KOPT-K1 (cell line): ENCODE data around the gene TSC1.

Source experiments
- H3K27ac ChIP-seq: fragments of 200-600 bp; sonication (generic); 2 replicates; pipeline ENCODE4 v1.5.1; 2016; ENCODE audit warnings: antibody characterized with exemption, mild to moderate bottlenecking, low read depth, low read length; ENCODE audit not compliant: poor library complexity, severe bottlenecking
- H3K36me3 ChIP-seq: fragments of 200-600 bp; sonication (generic); 2 replicates; pipeline ENCODE4 v1.5.1; 2017; ENCODE audit warnings: antibody characterized with exemption, mild to moderate bottlenecking, low read length, moderate library complexity; ENCODE audit not compliant: insufficient read depth
- H3K9me3 ChIP-seq: fragments of 200-600 bp; sonication (generic); 2 replicates; pipeline ENCODE4 v1.5.1; 2017; ENCODE audit warnings: antibody characterized with exemption, low read length, mild to moderate bottlenecking; ENCODE audit not compliant: insufficient read depth, poor library complexity, severe bottlenecking

Gene TSC1

DNA sequence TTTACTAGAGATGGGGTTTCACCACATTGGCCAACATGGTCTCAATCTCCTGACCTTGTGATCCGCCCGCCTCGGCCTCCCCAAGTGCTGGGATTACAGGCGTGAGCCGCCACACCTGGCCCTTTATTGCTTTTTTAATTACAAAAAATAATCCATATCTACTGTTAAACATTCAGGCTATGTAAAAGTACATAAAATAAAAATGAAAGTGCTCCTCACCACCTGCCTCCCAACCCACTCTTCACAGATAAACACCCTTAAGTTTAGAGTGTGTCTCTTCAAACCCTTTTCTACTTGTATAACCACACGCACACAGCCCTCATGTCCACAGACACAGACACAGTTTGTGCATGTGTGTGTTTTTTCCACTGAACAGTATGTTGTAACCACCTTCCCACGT, 16.7 kb downstream of the TSC1 start:
- Histone ChIP-seq H3K27ac (no peak overlapping the region), H3K9me3 (no peaks in the 10 kb centered on the region), H3K36me3 (peaks cover 50% of the 10 kb centered on the region)

DNA sequence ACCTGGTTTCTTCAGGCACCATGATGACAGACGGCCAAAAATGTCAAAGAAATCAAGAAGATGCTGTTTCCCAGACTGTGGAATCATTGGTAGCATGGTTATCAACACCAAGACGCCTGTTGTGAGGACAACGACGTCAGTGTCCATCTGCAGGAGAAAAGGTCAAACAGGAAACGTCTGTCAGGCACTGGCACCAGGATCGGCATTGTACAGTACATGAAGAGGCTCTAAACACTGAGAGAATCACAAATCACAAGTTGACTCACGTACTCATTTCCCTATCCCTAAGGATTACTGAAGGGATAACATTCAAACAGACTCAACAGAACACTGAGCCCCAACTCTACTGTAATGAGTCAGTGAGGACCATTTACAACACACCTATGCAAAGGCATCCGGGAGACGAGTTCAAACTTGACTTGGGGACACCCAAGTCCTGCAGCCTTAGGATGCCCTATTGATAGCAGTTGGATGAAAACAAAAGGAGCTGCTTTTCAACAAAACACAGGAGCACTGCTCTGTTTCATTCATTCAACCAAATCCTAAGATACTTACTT, 21.0 kb downstream of the TSC1 start:
- H3K36me3 ChIP-seq, result peaks cover 81% of the 10 kb centered on the region

DNA sequence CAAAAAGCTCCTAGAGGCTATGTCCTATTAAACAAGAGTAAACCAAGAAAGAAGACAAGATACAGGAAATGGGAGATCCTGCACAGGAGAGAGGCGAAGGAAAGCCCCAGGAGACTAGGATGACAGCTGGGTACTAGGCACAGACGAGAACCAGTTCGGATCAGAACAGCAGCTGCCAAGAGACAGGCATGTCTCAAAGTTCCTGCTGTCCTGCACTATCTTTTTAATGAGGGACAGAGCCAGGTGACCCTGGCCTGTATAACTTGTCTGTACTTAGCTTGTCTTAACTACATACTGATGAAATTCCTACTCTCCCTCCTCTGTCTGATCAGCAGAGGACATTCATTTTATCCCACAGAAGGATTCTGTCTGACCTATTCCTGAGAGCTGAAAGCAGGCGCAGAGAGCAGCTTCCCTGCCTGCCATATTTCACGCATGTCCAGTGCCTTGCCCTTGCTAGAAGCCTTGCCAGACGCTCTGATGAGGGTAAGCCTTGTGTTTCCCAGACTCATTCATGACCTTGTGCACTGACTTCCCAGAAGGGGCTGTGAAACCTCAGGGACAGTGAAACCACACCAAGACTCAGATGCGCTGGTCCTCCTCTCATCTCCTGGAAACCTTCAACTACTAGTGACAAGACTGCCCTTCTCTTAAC, 24.7 kb downstream of the TSC1 start:
- Histone ChIP-seq H3K27ac (no peak overlapping the region), H3K9me3 (no peaks in the 10 kb centered on the region), H3K36me3 (peaks cover 63% of the 10 kb centered on the region)

More for the DNA sequence above, 21.0 kb downstream of the TSC1 start:
- Histone ChIP-seq H3K27ac (no peak overlapping the region), H3K9me3 (no peaks in the 10 kb centered on the region)

DNA sequence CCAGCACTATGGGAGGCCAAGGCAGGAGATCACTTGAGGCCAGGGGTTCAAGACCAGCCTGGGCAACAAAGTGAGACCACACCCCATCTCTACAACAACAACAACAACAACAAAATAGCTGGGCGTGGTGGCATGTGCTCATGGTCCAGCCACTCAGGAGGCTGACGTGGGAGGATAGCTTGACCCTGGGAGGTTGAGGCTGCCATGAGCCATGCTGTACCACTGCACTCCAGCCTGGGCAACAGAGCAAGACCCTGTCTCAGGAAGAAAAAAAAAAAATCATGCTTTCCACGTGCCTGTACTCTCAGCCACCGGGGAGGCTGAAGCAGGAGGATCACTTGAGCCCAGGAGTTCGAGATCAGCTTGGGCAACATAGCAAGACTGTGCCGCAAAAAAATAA, 29.5 kb downstream of the TSC1 start:
- H3K9me3 ChIP-seq, result no peaks in the 10 kb centered on the region
- no peak overlapping the region for H3K27ac ChIP-seq
- H3K36me3 ChIP-seq, result peaks cover 51% of the 10 kb centered on the region

DNA sequence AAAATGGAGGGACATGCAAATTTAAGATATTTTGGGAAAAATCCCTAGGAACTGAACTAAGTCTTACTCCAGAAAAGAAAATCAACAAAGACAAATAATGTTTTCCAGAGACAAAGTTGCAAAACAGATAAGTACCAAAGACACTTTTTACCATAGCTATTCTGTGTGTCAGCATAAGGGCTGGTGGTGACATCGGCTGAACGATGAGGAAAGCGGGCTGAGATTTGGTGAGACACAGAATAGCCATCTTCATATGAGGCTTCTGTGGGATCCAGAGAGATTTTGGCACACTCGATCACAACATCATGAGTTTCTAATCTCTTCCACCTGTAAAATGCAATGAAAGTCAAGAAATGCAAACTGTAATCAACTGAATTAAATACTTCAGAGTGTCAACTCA, 32.3 kb downstream of the TSC1 start:
- Histone ChIP-seq H3K36me3 (peaks cover 42% of the 10 kb centered on the region), H3K27ac (no peak overlapping the region), H3K9me3 (no peaks in the 10 kb centered on the region)

DNA sequence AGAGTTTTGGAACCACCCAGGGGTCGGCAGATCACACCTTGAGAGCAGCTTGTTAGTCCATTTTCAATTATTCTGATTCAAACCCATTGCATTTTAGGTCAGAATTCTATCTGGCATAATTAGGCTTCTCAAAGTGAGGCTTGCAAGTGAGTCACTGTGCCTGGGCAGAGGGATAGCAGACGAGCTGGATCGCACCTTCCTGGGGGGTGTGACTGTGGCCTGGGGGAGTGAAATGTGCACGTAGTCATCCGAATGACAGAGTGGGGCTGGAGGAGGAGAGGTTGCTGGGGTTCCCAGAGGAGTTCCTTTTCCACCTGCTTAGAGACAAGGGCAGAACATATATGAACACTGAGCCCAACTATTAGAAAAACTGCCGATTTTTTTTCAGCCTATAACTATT, 34.0 kb downstream of the TSC1 start:
- peaks cover 44% of the 10 kb centered on the region for H3K36me3 ChIP-seq
- no peaks in the 10 kb centered on the region for H3K9me3 ChIP-seq
- H3K27ac ChIP-seq, result no peak overlapping the region

DNA sequence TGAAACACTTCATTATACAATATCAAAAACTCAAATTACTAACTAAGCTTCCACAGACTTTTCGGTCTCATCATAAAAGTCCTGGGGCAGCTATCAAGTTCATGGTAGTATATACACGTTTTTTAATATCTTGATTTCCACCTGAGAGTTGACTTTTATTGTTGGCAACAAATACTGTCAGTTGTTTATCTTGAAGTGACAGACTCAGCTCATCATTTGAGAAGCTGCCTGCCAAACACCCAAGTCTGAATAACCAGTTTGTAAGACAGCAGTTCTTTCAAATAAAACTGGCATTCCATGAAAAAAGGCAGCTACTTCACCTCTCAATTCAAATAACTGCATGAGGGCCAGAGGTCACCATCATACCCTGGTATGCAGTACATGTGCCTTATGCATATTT, 35.1 kb downstream of the TSC1 start:
- peaks cover 48% of the 10 kb centered on the region for H3K36me3 ChIP-seq
- no peak overlapping the region for H3K27ac ChIP-seq
- no peaks in the 10 kb centered on the region for H3K9me3 ChIP-seq

DNA sequence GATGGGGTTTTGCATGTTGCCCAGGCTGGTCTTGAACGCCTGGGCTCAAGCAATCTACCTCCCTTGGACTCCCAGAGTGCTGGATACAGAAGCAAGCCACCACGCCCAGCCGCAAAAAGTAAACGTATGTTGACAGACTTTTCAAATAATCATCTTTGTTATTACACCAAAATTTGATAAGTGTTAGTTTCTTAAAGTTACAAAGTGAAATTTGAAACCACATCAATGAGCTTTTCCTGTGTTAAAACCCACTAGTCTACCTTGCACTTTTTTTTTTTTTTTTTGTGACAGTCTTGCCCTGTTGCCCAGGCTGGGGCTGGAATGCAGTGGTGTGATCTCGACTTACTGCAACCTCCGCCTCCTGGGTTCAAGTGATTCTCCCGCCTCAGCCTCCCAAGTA, 35.8 kb downstream of the TSC1 start:
- Histone ChIP-seq H3K9me3 (no peaks in the 10 kb centered on the region), H3K27ac (no peak overlapping the region), H3K36me3 (peaks cover 54% of the 10 kb centered on the region)

DNA sequence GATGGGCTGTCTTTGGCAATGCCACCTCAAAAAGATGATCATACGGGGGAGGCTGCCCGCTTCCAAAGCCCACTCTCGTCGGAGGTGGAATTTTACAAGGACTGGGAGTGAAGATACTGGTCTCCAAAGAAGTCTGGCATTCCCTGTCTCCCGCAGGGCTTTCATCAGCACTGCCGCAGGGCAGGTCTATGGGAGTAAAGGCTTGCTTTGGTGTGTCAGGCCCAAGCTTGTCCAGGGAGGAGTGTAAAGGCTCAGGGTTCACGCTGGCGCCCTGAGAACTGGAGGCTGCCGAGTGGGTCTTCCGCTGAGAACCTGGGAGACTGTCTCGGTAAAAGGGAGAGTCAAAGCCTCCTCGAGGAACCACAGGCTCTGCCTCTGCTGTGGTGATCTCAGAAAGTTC, 38.7 kb downstream of the TSC1 start:
- H3K9me3 ChIP-seq, result no peaks in the 10 kb centered on the region
- no peak overlapping the region for H3K27ac ChIP-seq
- peaks cover 46% of the 10 kb centered on the region for H3K36me3 ChIP-seq

DNA sequence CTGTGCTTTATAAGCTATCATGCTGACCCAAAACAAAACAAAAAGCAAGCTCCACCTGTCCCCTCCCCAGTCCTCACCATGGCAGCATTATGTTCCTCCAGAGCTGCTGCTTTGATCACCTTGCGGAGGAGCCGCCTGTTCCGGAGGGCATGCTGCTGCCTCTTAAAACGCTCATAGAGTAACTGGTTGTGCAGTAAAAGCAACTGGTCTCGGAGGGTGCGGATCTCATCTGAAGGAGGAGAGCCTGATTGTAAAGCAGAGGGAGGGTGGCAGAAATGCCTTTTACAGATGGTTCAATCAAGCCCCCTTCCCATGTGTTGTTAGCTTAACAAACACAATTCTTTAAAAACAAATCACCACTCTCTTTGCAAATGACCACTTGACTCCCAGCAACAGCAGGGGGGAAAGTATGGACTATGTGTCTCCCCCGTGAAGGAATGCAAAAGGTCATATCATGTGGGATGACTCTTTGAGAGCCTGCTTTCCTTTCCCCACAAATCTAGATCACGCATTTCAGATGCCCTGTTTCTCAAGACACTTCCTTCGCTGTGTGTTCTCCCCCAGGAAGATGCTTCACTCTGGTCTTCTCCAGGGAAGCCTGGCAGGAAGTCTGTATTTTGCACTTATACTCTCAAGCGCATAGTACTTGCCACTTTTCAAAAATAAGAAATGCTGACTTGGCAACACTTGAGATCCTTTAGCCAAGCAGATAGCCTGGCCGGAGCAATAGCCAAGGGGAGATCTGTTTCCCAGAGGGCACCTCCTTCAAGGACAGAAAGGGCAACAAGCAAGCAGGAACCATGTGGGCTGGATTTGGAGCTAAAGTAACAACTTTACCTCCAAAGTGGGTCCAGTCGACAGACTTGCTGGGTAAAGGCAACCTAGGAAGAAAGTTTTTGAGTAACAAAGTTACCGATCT, 40.6 kb downstream of the TSC1 start:
- H3K36me3 ChIP-seq, result peaks cover 50% of the 10 kb centered on the region
- H3K27ac ChIP-seq, result no peak overlapping the region
- H3K9me3 ChIP-seq, result no peaks in the 10 kb centered on the region

DNA sequence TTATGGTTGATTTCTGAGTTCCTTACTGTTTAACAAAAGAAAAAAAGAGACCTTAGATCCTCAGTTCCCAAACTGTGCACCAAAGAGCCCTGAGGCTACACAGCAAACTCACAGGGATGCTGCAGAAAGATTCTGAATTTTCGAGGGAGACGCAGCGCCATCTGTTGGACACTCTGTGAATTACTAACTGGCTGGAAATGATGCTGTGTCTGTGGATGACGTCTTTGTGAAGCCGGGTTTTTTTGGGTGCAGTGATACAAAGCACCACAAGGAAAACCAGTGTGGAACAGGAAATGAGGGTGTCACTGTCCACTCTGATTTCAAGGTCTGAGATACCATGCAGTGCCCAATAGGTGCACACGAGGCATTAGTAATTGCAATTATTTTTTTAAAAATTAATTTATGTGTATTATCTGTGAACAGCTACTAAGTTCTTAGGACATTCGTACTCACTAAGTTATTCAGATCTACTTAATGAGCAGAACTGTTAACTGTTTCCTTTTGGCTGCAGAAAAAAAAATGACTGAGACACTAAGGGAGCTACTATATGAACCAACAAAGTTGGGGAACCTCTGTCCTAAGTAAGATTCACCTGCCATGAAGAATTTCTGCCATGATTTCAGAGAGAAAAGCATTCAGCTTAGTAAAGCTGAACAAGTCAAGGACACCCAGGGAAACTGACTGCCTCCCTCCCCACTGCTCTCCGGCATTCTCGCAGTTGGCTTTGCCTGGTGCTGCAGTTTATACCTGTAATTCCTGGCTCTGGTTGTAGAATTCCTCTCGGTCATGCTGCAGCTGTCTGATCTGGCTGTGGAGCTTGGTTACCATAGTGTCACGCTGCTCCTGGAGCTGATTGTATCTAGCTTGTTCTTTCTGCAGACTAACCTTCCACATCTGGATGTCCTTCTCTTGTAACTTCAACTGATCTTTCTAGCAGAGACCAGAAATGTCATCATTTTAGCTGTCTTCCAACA, 42.3 kb downstream of the TSC1 start:
- H3K27ac ChIP-seq, result peak overlapping the region; percentile 66
- no peaks in the 10 kb centered on the region for H3K9me3 ChIP-seq
- peaks cover 59% of the 10 kb centered on the region for H3K36me3 ChIP-seq

DNA sequence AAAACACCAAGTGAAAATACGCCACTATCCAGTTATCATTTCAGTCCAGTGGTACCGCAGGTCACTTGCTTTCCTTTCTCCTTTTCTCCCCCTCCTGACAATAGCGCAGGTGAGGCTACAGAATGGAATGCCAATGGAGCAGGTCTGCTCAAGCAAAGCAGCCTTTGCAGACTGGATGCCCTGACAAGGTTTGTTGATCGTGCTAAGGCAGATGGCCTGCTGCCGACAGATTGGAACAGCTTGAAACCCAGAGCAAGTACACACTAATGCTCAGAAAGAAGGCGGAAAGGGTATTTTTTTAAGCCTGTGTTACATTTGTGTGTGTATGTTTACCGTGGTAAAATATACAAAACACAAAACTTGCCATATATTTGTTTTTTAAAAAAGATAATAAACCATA, 46.4 kb downstream of the TSC1 start:
- no peaks in the 10 kb centered on the region for H3K9me3 ChIP-seq
- peaks cover 64% of the 10 kb centered on the region for H3K36me3 ChIP-seq

DNA sequence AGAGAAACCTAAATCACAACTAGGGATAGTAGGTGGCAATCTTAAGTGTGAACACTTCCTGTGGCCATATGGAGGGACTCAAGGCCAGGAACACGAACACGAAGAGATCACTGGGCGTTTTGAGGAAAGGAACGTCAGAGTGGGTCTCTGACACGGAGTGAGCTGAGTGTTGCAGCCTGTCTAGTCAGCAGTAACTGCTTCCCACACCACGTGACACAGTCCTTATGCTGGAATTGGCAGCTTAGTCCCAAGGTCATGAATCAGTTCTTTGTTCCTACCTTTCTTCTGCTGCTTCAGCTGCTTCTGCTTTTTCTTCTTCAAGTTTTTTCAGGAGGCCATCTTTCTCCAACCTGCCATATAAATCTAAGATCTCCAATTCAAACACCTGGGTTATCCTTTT, 47.5 kb downstream of the TSC1 start:
- Histone ChIP-seq H3K9me3 (no peaks in the 10 kb centered on the region), H3K27ac (no peak overlapping the region), H3K36me3 (peaks cover 71% of the 10 kb centered on the region)

More for the DNA sequence above, 46.4 kb downstream of the TSC1 start:
- no peak overlapping the region for H3K27ac ChIP-seq

DNA sequence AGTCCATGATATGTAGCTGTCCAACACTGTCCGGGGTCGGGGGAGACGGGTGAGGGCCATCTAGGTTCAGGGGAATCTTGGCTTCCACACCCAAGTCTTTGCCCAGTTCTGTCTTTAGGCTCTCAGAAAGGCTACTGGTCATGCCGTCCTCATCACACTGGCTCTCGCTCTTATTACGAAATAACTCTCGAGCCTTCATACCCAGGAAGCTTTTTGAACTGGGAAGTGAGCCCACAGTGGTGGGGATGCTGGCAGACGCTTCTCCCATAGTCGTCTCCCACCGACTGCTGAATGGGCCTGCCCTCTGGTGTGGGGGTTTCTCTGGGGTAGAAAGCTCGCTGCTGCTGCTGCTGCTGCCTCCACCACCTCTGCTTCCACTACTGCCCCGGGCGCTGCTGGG, 48.2 kb downstream of the TSC1 start:
- H3K9me3 ChIP-seq, result no peaks in the 10 kb centered on the region
- H3K27ac ChIP-seq, result no peak overlapping the region
- H3K36me3 ChIP-seq, result peaks cover 72% of the 10 kb centered on the region
